Activated naive CD4-positive, alpha-beta T cell treated with anti-CD3 and anti-CD28 coated beads, Interleukin-2, amount 50 U/mL, for 72 hours (primary cell): ENCODE data around the gene ZMIZ1. TPM values are rescaled to one million over a fixed set of nuclear protein-coding genes. Genes with fewer than 3 reads are reported as not detected.

Experiments used
- ATAC-seq, 2 donors: fragments of 150-1000 bp; cut with Tn5 transposase; 2 replicates each; pipeline ENCODE4 v1.10.0; 2021; ENCODE audit warnings: mild to moderate bottlenecking in 2 of 2, moderate library complexity in 2 of 2
- DNase-seq, 2 donors: peaks; one replicate each; pipeline ENCODE4 v3.0.0; 2021 to 2022; ENCODE audit warnings: low spot score in 2 of 2
- H3K27ac Mint-ChIP-seq, 2 donors: one replicate each; pipeline ENCODE4 v1.8.0; 2022; ENCODE audit warnings: mild to moderate bottlenecking in 2 of 2, mixed read lengths in 2 of 2
- H3K36me3 Mint-ChIP-seq, 2 donors: one replicate each; pipeline ENCODE4 v1.8.0; 2022; ENCODE audit warnings: mixed read lengths in 2 of 2
- H3K9me3 Mint-ChIP-seq, 2 donors: one replicate each; pipeline ENCODE4 v1.8.0; 2022; ENCODE audit warnings: mixed read lengths in 2 of 2
- total RNA-seq, 2 donors: library from RNA; stranded (reverse); gene quantifications; one replicate each; pipeline ENCODE4 v1.2.3, GENCODE V29; 2022

Gene ZMIZ1
- total RNA-seq, 2 donors from 2014 or later, result 16.1 to 42.7 TPM

DNA sequence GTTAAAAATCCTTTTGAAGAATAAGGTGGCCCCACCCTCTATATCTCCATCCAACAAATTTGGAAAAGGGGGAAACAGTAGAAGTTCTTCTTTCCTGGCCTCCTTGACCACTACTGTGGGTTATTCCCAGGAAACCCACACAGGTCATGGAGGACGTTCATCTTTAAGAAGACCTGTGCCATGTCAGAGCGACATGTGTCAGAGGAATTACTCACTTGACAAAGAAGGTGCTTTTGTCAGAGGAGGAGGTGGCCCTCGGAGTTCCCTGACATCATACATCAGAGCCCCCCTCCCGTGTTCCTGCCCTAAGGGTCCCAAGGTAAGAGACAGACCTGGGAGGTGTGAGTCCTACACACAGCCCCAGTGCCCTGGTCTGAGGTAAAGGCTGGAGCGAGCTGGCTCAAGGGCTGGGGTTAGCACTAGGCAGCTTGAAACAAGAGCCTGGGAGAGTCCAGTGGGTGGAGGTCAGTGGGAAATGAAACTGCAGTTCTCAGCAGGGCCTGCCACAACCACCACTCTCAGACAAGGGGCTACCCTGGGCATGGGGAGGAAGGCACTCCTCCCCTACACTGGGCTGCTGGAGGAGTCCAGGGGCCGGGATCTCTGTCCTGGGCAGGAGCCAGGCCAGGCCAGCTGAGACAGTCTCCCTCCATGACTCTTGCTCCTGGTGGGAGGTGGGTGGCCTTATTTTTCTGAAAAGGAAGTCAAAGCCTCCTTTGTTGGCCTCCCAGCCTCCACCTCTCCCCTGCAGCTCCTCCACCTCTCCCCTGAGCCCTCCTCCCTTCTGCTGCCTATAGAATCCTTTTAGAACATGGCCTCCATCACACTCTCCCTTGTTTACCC, 21.8 kb upstream of the ZMIZ1 start:
- no peak for ATAC-seq
- Mint-ChIP-seq H3K27ac (peak overlapping the region; percentile 56 to 77), H3K36me3 (no peaks in the 10 kb centered on the region), H3K9me3 (peaks cover 0 to 3% of the 10 kb centered on the region in 2 donors)
- DNase-seq, result peak in 1 of 2 donors; percentile 48

DNA sequence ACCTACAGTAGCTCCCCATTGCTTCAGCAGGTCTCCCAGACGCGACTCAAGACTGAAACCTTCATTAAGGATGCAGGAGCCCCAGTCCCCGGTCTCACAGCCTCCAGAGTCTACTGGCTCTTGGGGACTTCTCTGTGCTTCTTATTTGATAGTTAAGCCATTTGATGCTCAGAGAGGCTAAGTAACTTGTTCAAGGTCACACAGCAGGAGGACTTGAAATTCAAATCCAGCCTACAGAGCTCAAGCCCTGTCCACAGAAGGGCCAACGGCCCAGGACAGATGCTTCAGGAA, 21.2 kb upstream of the ZMIZ1 start:
- DNase-seq, result no peak
- H3K36me3 Mint-ChIP-seq, result no peaks in the 10 kb centered on the region
- H3K9me3 Mint-ChIP-seq, result peaks cover 0 to 3% of the 10 kb centered on the region in 2 donors
- ATAC-seq, result no peak
- H3K27ac Mint-ChIP-seq, result peak overlapping the region; percentile 56 to 77

DNA sequence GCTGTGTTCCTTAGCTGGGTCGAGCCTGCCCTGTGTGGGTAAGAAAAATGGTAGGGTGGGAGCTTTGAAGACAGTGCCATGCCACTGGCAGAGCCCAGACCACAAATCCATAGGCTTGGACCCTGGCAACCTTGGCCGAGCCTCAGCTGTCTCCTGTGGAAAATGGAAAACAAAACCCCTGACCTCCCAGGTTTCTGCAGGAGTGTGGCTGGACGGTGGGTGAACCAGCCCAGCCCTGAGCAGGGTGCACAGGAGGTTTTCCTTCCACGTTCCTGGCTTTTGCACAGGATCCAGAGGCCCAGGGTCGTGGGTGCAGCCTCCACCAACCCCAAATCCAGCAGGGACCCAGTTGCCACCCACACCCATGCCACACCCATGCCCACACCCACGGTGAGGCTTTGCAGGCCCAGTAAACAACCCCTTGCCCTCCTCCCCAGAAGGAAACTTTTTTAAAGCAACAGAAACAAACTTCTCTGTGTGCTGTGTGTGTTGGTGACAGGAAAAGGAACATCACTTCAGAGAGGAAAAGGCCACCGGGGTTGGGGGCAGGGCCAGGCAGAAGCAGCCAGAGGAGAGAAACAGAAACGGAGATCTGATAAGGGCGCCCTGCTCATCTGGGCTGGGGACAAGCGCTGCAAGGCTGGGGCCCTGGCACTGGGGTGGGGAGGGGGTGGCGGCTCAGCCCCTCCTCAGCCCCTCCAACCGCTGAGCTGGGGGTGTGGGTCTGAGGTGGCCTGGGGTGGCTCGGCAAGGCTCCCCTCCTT, 20.7 kb upstream of the ZMIZ1 start:
- Mint-ChIP-seq H3K9me3 (peaks cover 0 to 3% of the 10 kb centered on the region in 2 donors), H3K36me3 (no peaks in the 10 kb centered on the region), H3K27ac (peak overlapping the region; percentile 56 to 96)
- DNase-seq (peak; percentile 52 to 56), ATAC-seq (peak; percentile 68 to 77)

DNA sequence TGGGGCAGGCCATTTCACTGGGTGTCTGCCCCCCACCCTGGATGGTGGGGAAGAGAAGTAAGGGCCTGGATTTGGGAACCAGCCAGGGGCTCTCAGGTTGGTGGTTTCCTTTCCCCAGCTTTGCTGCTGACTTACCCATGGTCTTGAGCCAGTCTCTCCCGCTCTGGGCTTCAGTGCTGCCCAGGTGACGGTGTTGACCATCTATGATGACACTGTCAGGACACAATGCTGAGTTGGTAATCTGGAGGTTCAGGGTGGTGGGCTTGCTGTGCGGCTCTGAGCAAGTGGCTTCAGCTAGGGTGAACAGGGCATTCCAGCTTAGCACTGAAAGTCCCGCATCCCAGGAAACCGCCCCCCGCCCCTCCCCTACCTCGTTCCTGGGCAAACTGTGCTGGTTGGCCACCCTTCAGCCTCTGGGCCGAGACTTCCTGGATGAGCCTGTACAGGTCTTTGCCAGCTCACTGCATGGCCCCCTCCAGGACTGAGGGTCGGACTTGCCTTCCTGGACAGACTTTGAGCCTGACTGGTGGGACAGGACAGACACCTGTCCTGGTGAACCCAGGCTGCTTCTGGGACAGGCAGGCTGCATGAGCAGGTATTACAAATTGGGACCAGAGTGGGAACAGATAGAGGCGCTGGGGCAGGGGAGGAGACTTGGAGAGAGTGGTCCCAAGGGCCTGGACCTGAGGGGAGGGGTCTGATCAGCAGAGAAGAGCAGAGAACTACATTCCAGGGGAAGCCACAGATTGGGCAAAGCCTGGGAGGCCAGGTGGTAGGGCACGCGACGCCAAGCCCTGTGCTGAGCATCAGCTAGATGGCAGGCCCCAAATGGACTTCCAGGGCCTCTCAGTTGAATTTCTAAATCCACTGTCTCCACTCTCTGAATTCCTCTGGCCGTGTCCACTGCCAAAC, 19.9 kb upstream of the ZMIZ1 start:
- no peaks in the 10 kb centered on the region for H3K36me3 Mint-ChIP-seq
- no peak for ATAC-seq
- no peaks in the 10 kb centered on the region for H3K9me3 Mint-ChIP-seq
- peak overlapping the region; percentile 56 to 77 for H3K27ac Mint-ChIP-seq
- peak in 1 of 2 donors; percentile 55 for DNase-seq

DNA sequence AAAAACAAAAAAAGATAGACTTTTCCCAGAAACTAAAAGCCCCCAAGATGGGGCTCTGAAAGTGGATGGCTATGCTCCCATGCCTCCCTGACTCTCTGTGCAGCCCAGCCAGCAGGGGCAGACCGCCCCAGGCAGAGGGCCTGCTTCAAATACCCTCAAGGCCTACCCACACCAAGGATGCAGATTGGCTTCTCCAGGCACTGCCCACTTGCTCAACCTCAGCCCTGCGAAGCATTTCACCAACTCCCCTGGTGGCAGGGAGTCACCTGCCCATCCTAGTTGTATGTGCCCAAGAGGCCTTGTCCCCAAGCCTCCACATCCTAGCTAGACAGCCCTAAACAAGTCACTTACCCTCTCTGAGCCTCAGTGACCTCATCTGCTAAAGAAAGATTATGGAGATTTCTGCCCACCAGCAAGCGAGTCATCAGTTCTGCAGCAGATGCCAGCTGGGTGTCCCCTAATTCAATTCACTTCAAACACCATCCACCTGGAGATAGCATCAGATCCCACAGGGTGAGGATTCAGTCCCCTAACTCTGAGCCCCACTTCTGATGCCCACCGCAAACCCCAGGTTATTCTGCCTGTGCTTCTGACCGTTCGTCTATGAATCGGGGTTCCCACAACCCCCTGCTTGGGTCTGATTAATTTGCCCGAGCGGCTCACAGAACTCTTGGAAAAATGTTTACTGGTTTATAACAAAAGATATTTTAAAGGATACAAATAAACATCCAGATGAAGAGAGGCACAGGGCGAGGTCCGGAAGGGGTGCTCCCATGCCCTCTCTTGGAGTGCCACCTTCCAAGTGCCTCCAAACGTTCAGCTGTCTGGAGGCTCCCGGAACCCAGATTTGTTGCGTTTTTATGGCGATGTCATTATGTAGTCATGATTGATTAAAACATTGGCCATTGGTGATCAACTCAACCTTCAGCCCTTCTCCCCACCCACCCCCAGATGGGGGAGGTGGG, 18.6 kb upstream of the ZMIZ1 start:
- ATAC-seq (peak; percentile 31 to 63), DNase-seq (peak in 1 of 2 donors; percentile 46)
- H3K27ac Mint-ChIP-seq, result peak overlapping the region; percentile 56 to 88
- H3K9me3 Mint-ChIP-seq, result no peaks in the 10 kb centered on the region
- no peaks in the 10 kb centered on the region for H3K36me3 Mint-ChIP-seq

DNA sequence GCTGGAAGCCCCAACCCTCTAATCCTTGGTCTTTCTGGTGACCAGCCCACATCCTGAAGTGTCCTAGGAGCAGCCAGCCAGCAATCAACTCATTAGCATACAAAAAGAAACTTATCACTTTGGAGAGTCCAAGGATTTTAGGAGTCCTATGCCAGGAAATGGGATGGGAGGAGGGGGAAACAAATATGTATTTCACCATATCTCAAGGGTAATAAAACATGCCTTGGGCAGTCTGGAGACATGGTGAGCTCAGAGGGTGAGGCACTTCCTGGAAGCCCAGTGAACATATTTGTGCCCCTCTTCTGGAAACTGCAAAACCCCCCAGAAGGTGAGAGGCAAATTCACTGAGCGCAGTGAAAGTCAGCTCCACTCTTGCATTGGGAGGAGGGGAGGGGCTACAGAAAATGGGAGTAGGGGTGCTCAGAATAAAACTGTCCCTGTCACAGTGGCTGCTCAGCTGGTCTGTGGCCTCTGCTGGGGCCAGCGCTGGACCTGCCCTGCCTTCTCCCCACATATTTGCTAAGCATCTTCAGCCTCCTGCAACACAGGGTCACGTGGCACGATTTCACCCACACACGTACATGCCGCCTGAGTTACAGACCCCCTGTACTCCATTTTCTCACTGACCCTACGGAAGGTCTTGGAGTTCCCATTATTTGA, 17.7 kb upstream of the ZMIZ1 start:
- Mint-ChIP-seq H3K9me3 (no peaks in the 10 kb centered on the region), H3K27ac (peak overlapping the region in 1 of 2 donors; percentile 70), H3K36me3 (no peaks in the 10 kb centered on the region)
- no peak for ATAC-seq
- peak in 1 of 2 donors; percentile 16 for DNase-seq

DNA sequence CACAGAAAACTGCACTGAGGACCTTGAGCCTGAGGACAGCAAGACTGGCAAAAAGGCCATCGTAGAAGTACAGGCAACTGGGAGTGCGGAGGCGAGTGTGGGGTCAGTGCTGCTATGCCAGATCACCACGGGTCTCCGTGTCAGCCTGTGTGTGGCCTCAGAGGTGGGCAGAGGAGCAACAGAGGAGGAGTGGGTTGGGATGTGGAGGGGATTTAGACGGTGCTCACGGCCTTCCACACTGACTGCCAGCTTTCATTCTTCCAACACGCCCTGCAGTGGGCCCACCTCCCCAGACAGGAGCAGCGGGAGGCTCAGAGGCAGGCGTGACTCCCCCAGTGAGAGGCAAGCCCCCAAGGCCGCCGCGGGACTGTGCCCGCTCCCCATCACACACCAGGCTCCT, 17.0 kb upstream of the ZMIZ1 start:
- DNase-seq, result peak in 1 of 2 donors; percentile 48
- H3K36me3 Mint-ChIP-seq, result no peaks in the 10 kb centered on the region

DNA sequence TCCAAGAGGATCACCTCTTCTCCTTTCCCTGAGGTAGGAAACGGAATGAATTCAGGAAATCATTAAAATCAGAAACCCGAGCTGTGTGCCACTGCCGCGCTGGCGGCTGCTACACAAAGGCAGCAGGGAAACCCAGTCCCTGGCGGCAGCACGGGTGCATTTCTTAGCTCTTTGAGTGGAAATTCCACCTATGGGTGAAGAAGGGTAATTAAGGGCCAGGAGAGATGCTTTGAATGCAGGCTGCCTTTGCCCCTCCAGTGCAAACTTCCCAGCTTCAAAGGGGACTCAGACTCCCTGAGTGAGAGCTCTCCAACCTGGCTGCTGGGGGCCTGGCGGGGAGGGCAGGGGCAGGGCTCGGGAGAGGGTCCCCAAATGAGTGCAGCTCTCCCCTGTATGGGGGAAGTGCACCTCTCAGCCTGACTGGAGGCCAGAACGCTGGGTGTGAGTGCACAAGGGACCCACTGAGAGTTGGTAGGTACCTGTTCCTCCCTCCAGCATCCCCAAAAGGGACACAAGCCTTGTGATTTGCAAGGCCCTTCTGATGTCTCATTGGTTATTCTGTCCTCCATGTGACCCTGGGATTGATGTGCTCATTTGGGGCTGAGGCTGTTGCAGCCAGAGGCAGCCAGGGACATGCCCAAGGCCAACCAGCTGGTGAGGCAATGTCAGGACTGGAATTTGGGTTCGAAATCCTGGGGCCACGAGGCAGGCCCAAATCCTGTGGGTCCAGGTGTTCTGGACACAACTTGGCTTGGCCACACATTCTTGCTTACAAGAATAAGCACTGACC, 16.3 kb upstream of the ZMIZ1 start:
- Mint-ChIP-seq H3K36me3 (no peaks in the 10 kb centered on the region), H3K9me3 (no peaks in the 10 kb centered on the region), H3K27ac (no peak overlapping the region)
- DNase-seq (peak in 1 of 2 donors; percentile 52), ATAC-seq (peak in 1 of 2 donors; percentile 27)

More for the DNA sequence above, 17.0 kb upstream of the ZMIZ1 start:
- H3K9me3 Mint-ChIP-seq, result no peaks in the 10 kb centered on the region
- ATAC-seq, result no peak
- no peak overlapping the region for H3K27ac Mint-ChIP-seq

DNA sequence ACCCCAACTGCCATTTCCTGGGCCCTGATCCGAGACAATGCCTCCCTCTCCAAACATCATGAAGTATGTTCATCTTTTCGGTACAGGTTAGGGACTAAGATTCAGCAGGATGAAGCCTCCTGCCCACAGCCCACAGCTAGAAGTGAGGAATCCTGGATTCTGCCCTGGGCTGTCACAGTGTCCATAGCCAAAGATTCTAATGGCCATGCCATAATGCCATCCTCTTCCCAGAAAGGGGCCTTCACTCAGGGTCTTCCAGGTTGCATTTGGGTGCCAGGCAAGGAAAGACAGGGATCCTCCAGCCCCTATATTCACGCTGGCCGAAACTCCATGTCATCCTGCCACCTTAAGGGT, 15.7 kb upstream of the ZMIZ1 start:
- ATAC-seq (no peak), DNase-seq (peak in 1 of 2 donors; percentile 28)
- Mint-ChIP-seq H3K9me3 (no peaks in the 10 kb centered on the region), H3K36me3 (no peaks in the 10 kb centered on the region), H3K27ac (no peak overlapping the region)

DNA sequence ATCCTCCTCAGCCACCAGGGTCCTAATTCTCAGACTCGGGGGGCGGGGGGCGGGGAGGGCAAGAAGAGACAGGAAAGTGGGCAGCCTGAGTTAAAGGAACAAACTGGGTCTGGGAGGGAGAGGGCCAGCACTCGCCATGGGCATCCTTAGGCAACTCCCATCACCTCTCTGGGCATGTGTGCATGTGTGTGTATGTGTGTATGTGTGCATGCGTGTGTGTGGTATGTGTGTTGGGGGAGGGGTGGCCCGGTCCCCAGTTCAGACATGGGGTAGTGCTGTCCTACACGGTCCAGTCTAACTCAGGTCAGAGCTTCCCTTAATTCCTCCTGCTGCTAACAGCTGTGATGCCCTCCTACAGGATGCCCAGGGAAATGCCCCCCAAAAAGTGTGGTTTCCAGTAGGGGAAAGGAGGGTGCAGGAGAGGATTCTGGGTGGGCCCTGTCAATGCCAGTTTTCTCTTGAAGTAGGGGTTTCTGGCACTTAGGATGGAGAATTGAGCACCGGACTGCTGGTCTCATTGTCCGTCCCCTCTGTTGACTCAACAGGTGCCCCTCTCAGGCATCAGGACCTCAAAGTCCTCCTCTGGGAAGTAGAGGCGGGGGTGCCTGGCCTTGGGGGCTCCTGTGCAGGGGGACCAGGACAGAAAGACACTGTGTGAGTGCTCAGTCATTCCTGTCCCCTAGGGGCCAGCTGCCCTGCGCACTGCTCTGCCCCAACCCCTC, 15.1 kb upstream of the ZMIZ1 start:
- Mint-ChIP-seq H3K27ac (no peak overlapping the region), H3K36me3 (no peaks in the 10 kb centered on the region), H3K9me3 (no peaks in the 10 kb centered on the region)
- DNase-seq (peak in 1 of 2 donors; percentile 4), ATAC-seq (no peak)

DNA sequence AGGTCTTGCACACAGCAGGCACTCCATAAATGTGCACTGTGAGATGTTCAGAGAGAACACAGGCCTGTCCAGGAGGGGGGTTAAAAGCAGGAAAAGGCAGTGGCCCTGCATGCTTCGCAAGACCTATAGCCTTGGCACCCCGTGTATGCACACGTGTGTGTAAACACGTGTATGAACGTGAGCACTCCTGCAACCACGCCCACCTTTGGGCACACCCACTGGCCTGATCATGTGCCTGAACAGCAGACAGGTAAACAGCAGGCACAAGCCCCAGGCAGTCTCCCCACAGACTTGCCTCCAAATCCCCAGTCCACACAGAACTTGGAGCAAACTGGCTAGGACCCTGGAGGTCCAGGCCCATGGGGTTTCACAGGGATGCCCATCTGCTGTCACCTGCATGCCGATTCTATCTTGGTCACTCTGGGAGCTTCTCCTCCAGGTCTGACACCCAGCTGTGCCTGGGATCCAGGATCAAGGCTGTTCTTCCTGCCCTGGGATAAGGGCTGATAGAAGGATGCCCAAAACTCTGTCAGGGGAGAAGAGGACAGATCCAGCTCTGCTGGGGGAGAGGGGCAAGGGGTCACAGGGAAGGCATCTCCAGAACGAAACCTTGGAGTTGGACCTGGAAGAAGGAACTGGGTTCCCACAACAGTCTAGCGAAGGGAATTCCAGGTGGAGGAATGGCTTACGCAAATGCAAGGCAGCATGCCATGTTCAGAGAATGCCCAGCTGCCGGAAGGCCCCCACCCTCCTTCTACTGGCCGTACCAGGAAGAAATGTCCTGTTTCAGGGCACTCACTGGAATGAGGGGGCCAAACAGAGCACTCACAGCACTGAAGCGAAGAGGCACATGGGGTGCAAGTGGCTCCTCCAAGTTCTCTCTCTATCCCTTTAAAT, 14.3 kb upstream of the ZMIZ1 start:
- DNase-seq (peak in 1 of 2 donors; percentile 28), ATAC-seq (no peak)
- Mint-ChIP-seq H3K27ac (no peak overlapping the region), H3K36me3 (no peaks in the 10 kb centered on the region), H3K9me3 (no peaks in the 10 kb centered on the region)

DNA sequence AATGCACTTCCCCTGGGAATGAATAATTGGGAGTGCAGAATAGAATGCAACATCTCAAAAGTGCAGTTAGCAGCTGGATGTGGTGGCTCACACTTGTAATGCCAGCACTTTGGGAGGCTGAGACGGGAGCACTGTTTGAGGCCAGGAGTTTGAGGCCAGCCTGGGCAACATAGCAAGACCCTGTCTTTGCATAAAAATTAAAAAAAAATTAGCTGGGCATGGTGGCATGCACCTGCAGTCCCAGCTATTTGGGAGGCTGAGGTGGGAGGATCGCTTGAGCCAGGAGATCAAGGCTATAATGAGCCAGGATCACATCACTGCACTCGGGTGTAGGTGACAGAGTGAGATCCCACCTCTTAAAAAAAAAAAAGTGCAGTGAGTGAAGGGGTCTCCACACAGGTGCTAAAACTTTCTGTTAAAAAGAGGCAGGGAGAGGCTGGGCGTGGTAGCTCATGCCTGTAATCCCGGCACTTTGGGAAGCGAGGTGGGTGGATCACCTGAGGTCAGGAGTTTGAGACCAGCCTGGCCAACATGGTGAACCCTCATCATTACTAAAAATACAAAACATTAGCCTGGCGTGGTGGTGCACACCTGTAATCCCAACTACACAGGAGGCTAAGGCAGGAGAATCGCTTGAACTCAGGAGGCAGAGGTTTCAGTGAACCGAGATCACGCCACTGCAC, 13.5 kb upstream of the ZMIZ1 start:
- no peak overlapping the region for H3K27ac Mint-ChIP-seq
- H3K36me3 Mint-ChIP-seq, result no peaks in the 10 kb centered on the region
- DNase-seq, result peak in 1 of 2 donors; percentile 25
- ATAC-seq, result no peak
- H3K9me3 Mint-ChIP-seq, result no peaks in the 10 kb centered on the region

DNA sequence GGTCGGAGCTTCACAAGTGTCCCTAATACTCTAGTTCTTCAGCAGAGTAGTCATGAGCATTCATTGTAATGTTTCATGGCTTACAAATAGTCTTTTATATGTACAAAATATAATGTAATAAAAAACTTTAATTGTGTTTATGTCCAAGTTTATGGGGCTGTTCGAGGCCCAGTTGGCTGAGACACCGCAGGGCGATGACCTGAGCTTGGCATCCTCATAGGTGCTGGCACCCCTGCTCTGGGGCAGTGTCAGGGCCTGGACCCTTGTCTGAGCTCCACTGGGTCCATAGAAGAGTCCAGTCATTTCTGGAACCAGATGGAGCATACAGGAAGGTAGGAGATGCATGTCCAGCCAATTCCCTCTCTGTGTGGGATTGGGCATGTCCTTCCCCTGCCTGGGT, 12.9 kb upstream of the ZMIZ1 start:
- no peak overlapping the region for H3K27ac Mint-ChIP-seq
- H3K36me3 Mint-ChIP-seq, result no peaks in the 10 kb centered on the region
- ATAC-seq, result no peak
- no peaks in the 10 kb centered on the region for H3K9me3 Mint-ChIP-seq
- peak in 1 of 2 donors; percentile 28 for DNase-seq
